CD14-positive monocyte (primary cell): ENCODE measurements around the gene NLRC5. TPM values are rescaled to one million over a fixed set of nuclear protein-coding genes. Genes with fewer than 3 reads are reported as not detected.
A peak's percentile ranks its signal among the peaks of the same experiment; 100 is the strongest.
"Not testable (repeated sequence)": the region's sequence is repeated elsewhere in the genome, so short reads cannot be mapped to it uniquely, and the experiment has no call there.

Experiments
- DNase-seq, 3 donors: peaks; one replicate each; pipeline ENCODE4 v3.0.0-alpha.2; 2011 to 2022
- H2AFZ ChIP-seq: 2 replicates; pipeline ENCODE4 v1.6.0; 2012; ENCODE audit warnings: mild to moderate bottlenecking, low read depth, low read length, inconsistent platforms; ENCODE audit not compliant: insufficient read depth, poor library complexity, severe bottlenecking
- H3K27ac ChIP-seq, 2 donors: 1 replicate in 1 of 2; 2 replicates in 1 of 2; pipeline ENCODE4 v1.5.1; 2012 to 2013; ENCODE audit warnings: low read length in 2 of 2, control low read depth in 1 of 2, inconsistent platforms in 1 of 2, low read depth in 1 of 2, mild to moderate bottlenecking in 1 of 2
- H3K27me3 ChIP-seq, 2 donors: one replicate each; pipeline versions ENCODE4 v1.6.0 to v1.6.1; 2011 to 2013; ENCODE audit warnings: low read length in 2 of 2; ENCODE audit not compliant: control insufficient read depth in 2 of 2, insufficient read depth in 2 of 2
- H3K36me3 ChIP-seq, 2 donors: replicated peaks in 1 of 2; 1 replicate in 1 of 2; 2 replicates in 1 of 2; pipeline versions ENCODE4 v1.5.1 to v1.6.1; 2012 to 2013; ENCODE audit warnings: low read length in 2 of 2, control low read depth in 1 of 2, inconsistent platforms in 1 of 2, mild to moderate bottlenecking in 1 of 2; ENCODE audit not compliant: insufficient read depth in 2 of 2, control insufficient read depth in 1 of 2
- H3K4me1 ChIP-seq, 2 donors: 1 replicate in 1 of 2; 2 replicates in 1 of 2; pipeline versions ENCODE4 v1.5.1 to v1.6.1; 2012 to 2013; ENCODE audit warnings: low read length in 2 of 2, control low read depth in 1 of 2, inconsistent platforms in 1 of 2, mild to moderate bottlenecking in 1 of 2, moderate library complexity in 1 of 2; ENCODE audit not compliant: insufficient read depth in 2 of 2, control insufficient read depth in 1 of 2
- H3K4me2 ChIP-seq: replicated peaks from 2 replicates; pipeline ENCODE3; 2012; ENCODE audit warnings: low read length, moderate library complexity, mild to moderate bottlenecking; ENCODE audit not compliant: poor library complexity, severe bottlenecking; ENCODE audit errors: extremely low read depth
- H3K4me3 ChIP-seq, 3 experiments: fragments of 200-600 bp in 1 of 3; sonication (generic) in 1 of 3; replicated peaks in 1 of 3; 1 replicate in 2 of 3; 2 replicates in 1 of 3; pipeline ENCODE4 v1.5.1; 2011 to 2013; ENCODE audit warnings: low read length in 3 of 3, mild to moderate bottlenecking in 3 of 3, control low read depth in 2 of 3, low read depth in 2 of 3, inconsistent platforms in 1 of 3, moderate library complexity in 1 of 3
- H3K79me2 ChIP-seq: 2 replicates; pipeline ENCODE4 v1.6.0; 2012; ENCODE audit warnings: mild to moderate bottlenecking, control low read depth, inconsistent platforms, low read length, moderate library complexity; ENCODE audit not compliant: insufficient read depth
- H3K9ac ChIP-seq: 2 replicates; pipeline ENCODE4 v1.6.0; 2017; ENCODE audit warnings: low read length, mild to moderate bottlenecking; ENCODE audit not compliant: insufficient read depth, poor library complexity, severe bottlenecking
- H3K9me3 ChIP-seq, 2 donors: replicated peaks in 1 of 2; 1 replicate in 1 of 2; 2 replicates in 1 of 2; pipeline versions ENCODE4 v1.5.1 to v1.6.1; 2012 to 2013; ENCODE audit warnings: low read length in 2 of 2, control low read depth in 1 of 2; ENCODE audit not compliant: control insufficient read depth in 1 of 2, insufficient read depth in 1 of 2
- H4K20me1 ChIP-seq: 2 replicates; pipeline ENCODE4 v1.6.0; 2012; ENCODE audit warnings: mild to moderate bottlenecking, low read length, control low read depth, moderate library complexity; ENCODE audit not compliant: insufficient read depth
- H3K27ac Mint-ChIP-seq, 7 donors: one replicate each; pipeline ENCODE4 v1.8.0; 2020; ENCODE audit warnings: mild to moderate bottlenecking in 7 of 7, mixed read lengths in 7 of 7, moderate library complexity in 6 of 7, inconsistent platforms in 2 of 7
- H3K27me3 Mint-ChIP-seq, 3 donors: one replicate each; pipeline ENCODE4 v1.8.0; 2021 to 2022; ENCODE audit warnings: low read depth in 3 of 3, mild to moderate bottlenecking in 3 of 3, mixed read lengths in 3 of 3, moderate library complexity in 3 of 3, inconsistent platforms in 1 of 3
- H3K36me3 Mint-ChIP-seq, 2 donors: one replicate each; pipeline ENCODE4 v1.8.0; 2020; ENCODE audit warnings: mixed read lengths in 2 of 2, inconsistent platforms in 1 of 2, mild to moderate bottlenecking in 1 of 2
- H3K4me1 Mint-ChIP-seq: one replicate; pipeline ENCODE4 v1.8.0; 2020; ENCODE audit warnings: mild to moderate bottlenecking, mixed read lengths
- H3K4me3 Mint-ChIP-seq, 2 donors: one replicate each; pipeline ENCODE4 v1.8.0; 2020; ENCODE audit warnings: mild to moderate bottlenecking in 2 of 2, mixed read lengths in 2 of 2, moderate library complexity in 1 of 2
- H3K9me3 Mint-ChIP-seq, 7 donors: one replicate each; pipeline ENCODE4 v1.8.0; 2020 to 2022; ENCODE audit warnings: mixed read lengths in 7 of 7, mild to moderate bottlenecking in 6 of 7, moderate library complexity in 6 of 7, inconsistent platforms in 2 of 7
- WGBS: methylation state at CpG from one replicate; pipeline ENCODE4 v1.1.5; 2013; ENCODE audit warnings: missing lambda C conversion rate; ENCODE audit not compliant: insufficient coverage; 5-methylcytosine and 5-hydroxymethylcytosine counted together
- intact Hi-C, 2 donors: fragments of 100-400 bp; cut with micrococcal nuclease; formaldehyde crosslinking; loops; one replicate each; pipeline versions ENCODE4 v1.15.0 to v1.15.1; 2023
- polyA plus RNA-seq, 3 donors: library from polyadenylated mRNA; depleted of rRNA in 1 of 3; unstranded in 2 of 3; stranded (reverse) in 1 of 3; fragments of 300-500 nt in 2 of 3; fragments of >200 nt in 1 of 3; fragmentation: Illumina TruSeq in 2 of 3; gene quantifications; 1 replicate in 2 of 3; 2 replicates in 1 of 3; pipeline ENCODE4 v1.2.3, GENCODE V29; 2012 to 2021
- TF ChIP-seq, protein P1 (sequence below): fragments of 200-600 bp; IDR thresholded peaks from one replicate; pipeline ENCODE4 v1.8.0; 2022; ENCODE audit warnings: antibody characterized with exemption, mild to moderate bottlenecking

The NLRC5 gene
- polyA plus RNA-seq, 3 donors: 10.3 to 171 (median 21.6) TPM

GRCh38 chr16:56989988-56990387 lies 631 bp downstream of the NLRC5 start:
- H3K4me2 ChIP-seq: peak overlapping the region; percentile 90
- H4K20me1 ChIP-seq: peaks cover 44% of the 10 kb centered on the region
- H2AFZ ChIP-seq: peak overlapping the region; percentile 84
- TF ChIP-seq, protein P1, sequence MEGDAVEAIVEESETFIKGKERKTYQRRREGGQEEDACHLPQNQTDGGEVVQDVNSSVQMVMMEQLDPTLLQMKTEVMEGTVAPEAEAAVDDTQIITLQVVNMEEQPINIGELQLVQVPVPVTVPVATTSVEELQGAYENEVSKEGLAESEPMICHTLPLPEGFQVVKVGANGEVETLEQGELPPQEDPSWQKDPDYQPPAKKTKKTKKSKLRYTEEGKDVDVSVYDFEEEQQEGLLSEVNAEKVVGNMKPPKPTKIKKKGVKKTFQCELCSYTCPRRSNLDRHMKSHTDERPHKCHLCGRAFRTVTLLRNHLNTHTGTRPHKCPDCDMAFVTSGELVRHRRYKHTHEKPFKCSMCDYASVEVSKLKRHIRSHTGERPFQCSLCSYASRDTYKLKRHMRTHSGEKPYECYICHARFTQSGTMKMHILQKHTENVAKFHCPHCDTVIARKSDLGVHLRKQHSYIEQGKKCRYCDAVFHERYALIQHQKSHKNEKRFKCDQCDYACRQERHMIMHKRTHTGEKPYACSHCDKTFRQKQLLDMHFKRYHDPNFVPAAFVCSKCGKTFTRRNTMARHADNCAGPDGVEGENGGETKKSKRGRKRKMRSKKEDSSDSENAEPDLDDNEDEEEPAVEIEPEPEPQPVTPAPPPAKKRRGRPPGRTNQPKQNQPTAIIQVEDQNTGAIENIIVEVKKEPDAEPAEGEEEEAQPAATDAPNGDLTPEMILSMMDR: no peak
- H3K4me3 ChIP-seq: peak overlapping the region; percentile 79 to 96 (median 84)
- H3K36me3 ChIP-seq: peaks cover 0 to 10% of the 10 kb centered on the region in 2 donors
- H3K9ac ChIP-seq: peak overlapping the region; percentile 87
- DNase-seq: no peak
- H3K4me1 ChIP-seq: peaks cover 59 to 83% of the 10 kb centered on the region in 2 donors
- Mint-ChIP-seq H3K4me1 (peaks cover 87% of the 10 kb centered on the region), H3K4me3 (peak overlapping the region; percentile 98 to 99), H3K36me3 (peaks cover 27 to 31% of the 10 kb centered on the region in 2 donors), H3K9me3 (no peaks in the 10 kb centered on the region), H3K27me3 (peaks cover 0 to 2% (median 0%) of the 10 kb centered on the region in 3 donors), H3K27ac (peak overlapping the region; percentile 90 to 97 (median 93))
- H3K27me3 ChIP-seq: no peaks in the 10 kb centered on the region
- peak overlapping the region; percentile 66 to 93 for H3K27ac ChIP-seq
- WGBS: no CpG with 5 or more reads among the region's 7 CpGs
- intact Hi-C loops: no loop called here
- H3K79me2 ChIP-seq: peaks cover 83% of the 10 kb centered on the region
- H3K9me3 ChIP-seq: no peaks in the 10 kb centered on the region

- no peak for DNase-seq
Measured at GRCh38 chr16:56990407-56991286, 1.3 kb downstream of the NLRC5 start.

GRCh38 chr16:56992431-56992830 lies 3.1 kb downstream of the NLRC5 start:
- H3K27me3 ChIP-seq, H3K4me3 ChIP-seq, DNase-seq, H3K27me3 Mint-ChIP-seq, H3K27ac ChIP-seq, H3K9me3 ChIP-seq, H3K4me3 Mint-ChIP-seq, intact Hi-C loops, H3K9ac ChIP-seq, H3K9me3 Mint-ChIP-seq, H2AFZ ChIP-seq, H3K4me2 ChIP-seq: not testable (repeated sequence)
- peaks cover 39 to 40% of the 10 kb centered on the region in 2 donors for H3K36me3 Mint-ChIP-seq
- peak overlapping the region in 2 of 7 donors; percentile 13 to 60 for H3K27ac Mint-ChIP-seq
- peaks cover 78% of the 10 kb centered on the region for H3K4me1 Mint-ChIP-seq
- H3K79me2 ChIP-seq: peaks cover 100% of the 10 kb centered on the region
- no CpG with 5 or more reads among the region's 1 CpG for WGBS
- peaks cover 67% of the 10 kb centered on the region for H4K20me1 ChIP-seq
- H3K36me3 ChIP-seq: peaks cover 0 to 34% of the 10 kb centered on the region in 2 donors
- H3K4me1 ChIP-seq: peaks cover 40 to 58% of the 10 kb centered on the region in 2 donors

More at GRCh38 chr16:56990407-56991286, 1.3 kb downstream of the NLRC5 start:
- Mint-ChIP-seq H3K36me3 (peaks cover 28 to 32% of the 10 kb centered on the region in 2 donors), H3K9me3 (no peaks in the 10 kb centered on the region), H3K4me3 (peak overlapping the region; percentile 98 to 99), H3K27me3 (peaks cover 0 to 2% (median 0%) of the 10 kb centered on the region in 3 donors), H3K4me1 (peaks cover 83% of the 10 kb centered on the region), H3K27ac (peak overlapping the region in 6 of 7 donors; percentile 18 to 97 (median 74))
- peak overlapping the region; percentile 79 to 96 (median 84) for H3K4me3 ChIP-seq
- H2AFZ ChIP-seq: peak overlapping the region; percentile 84
- TF ChIP-seq, protein P1: no peak
- H3K4me1 ChIP-seq: peaks cover 52 to 76% of the 10 kb centered on the region in 2 donors
- H4K20me1 ChIP-seq: peaks cover 50% of the 10 kb centered on the region
- no peaks in the 10 kb centered on the region for H3K9me3 ChIP-seq
- H3K4me2 ChIP-seq: peak overlapping the region; percentile 90
- peaks cover 85% of the 10 kb centered on the region for H3K79me2 ChIP-seq
- peaks cover 0 to 17% of the 10 kb centered on the region in 2 donors for H3K36me3 ChIP-seq
- WGBS: 91% methylated on average over 4 of the region's 16 CpGs
- intact Hi-C loops: no loop called here
- no peaks in the 10 kb centered on the region for H3K27me3 ChIP-seq
- H3K27ac ChIP-seq: peak overlapping the region in 1 of 2 donors; percentile 93
- H3K9ac ChIP-seq: peak overlapping the region; percentile 87
